Breast epithelium (tissue), 3 donors: ENCODE results near the gene RUNDC3A.

ENCODE experiments used
- CTCF ChIP-seq, 3 donors: fragments of 450-650 bp; IDR thresholded peaks; one replicate each; pipeline ENCODE4 v1.5.1; 2016 to 2017; ENCODE audit warnings: antibody characterized with exemption in 3 of 3, mild to moderate bottlenecking in 3 of 3, moderate library complexity in 3 of 3
- POLR2A ChIP-seq: fragments of 450-650 bp; IDR thresholded peaks from one replicate; pipeline ENCODE4 v1.6.1; 2016; ENCODE audit warnings: antibody characterized with exemption, mild to moderate bottlenecking, moderate library complexity

- TF ChIP-seq CTCF (IDR thresholded peaks at IDR 0.05), result no peak
- TF ChIP-seq POLR2A, result no peak
Observed at GRCh38 chr17:44351464-44351863, 43.1 kb downstream of the RUNDC3A start.
